Mammary epithelial cell (primary cell): ENCODE results near the gene PUSL1.

Source experiments
- EZH2 ChIP-seq: IDR thresholded peaks from 2 replicates; pipeline ENCODE4 v1.6.1; 2012; ENCODE audit warnings: low read length, inconsistent platforms, borderline replicate concordance
- TF ChIP-seq, protein P1 (sequence below), 2 donors: IDR thresholded peaks in 1 of 2; conservative IDR thresholded peaks in 1 of 2; 2 replicates each; pipeline ENCODE4 v1.5.1; 2011 to 2012; ENCODE audit warnings: inconsistent platforms in 2 of 2, low read length in 2 of 2, mild to moderate bottlenecking in 2 of 2, control low read depth in 1 of 2, low read depth in 1 of 2; ENCODE audit not compliant: insufficient read depth in 1 of 2; ENCODE audit errors: extremely low read depth in 1 of 2

DNA sequence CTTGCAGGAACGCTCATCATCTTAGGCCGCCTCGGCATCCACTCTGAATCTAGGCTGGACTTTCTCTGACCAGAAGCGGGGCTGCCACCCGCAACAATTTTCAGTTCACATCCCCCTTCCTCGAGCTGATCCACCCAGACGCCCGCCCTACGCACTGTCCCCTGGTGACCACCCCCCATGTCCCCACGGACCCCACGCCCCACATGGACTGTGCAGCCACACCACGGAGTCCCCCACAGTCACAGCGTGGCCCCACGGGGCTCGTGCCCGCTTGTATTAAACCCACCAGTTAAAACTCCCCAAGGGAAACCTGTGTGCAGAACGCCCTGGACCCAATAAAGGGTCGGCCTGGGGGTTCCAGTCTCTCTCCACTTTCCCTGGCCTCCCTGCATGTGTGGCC lies 48.9 kb upstream of the PUSL1 start:
- TF ChIP-seq, protein P1, sequence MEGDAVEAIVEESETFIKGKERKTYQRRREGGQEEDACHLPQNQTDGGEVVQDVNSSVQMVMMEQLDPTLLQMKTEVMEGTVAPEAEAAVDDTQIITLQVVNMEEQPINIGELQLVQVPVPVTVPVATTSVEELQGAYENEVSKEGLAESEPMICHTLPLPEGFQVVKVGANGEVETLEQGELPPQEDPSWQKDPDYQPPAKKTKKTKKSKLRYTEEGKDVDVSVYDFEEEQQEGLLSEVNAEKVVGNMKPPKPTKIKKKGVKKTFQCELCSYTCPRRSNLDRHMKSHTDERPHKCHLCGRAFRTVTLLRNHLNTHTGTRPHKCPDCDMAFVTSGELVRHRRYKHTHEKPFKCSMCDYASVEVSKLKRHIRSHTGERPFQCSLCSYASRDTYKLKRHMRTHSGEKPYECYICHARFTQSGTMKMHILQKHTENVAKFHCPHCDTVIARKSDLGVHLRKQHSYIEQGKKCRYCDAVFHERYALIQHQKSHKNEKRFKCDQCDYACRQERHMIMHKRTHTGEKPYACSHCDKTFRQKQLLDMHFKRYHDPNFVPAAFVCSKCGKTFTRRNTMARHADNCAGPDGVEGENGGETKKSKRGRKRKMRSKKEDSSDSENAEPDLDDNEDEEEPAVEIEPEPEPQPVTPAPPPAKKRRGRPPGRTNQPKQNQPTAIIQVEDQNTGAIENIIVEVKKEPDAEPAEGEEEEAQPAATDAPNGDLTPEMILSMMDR (conservative IDR thresholded peaks at IDR 0.05 in 1 of 2, IDR thresholded peaks at IDR 0.05 in 1 of 2; ENCODE audit: extremely low read depth in 1 of 2, insufficient read depth in 1 of 2, low read depth in 1 of 2, low read length in 2 of 2), result no peak
- TF ChIP-seq EZH2, result no peak
